ENCODE results near the gene LENG9. TPM values are rescaled to one million over a fixed set of nuclear protein-coding genes. Genes with fewer than 3 reads are reported as not detected.
"Not testable (repeated sequence)": the region's sequence is repeated elsewhere in the genome, so short reads cannot be mapped to it uniquely, and the experiment has no call there.

The LENG9 gene
- total RNA-seq, 2 donors from 2014 or later: 4.2 to 5.1 TPM

- no peak for DNase-seq (ENCODE audit: low spot score)
- intact Hi-C loops (cut with DNase I): loop anchor here in 1 of 2 donors (10.0 kb wide), 1 partner anchor 275 kb away; the partner anchor contains the start of gene TMC4
Observed at GRCh38 chr19:54449701-54450069, 13.9 kb downstream of the LENG9 start.

- peak; percentile 100 for DNase-seq (ENCODE audit: low spot score)
- intact Hi-C loops (cut with DNase I): no loop called here
Observed at GRCh38 chr19:54448774-54449700, 14.5 kb downstream of the LENG9 start, which contains the start of gene LENG8. Gene LENG8 (plus strand): TSS chr19:54449199. CDS start chr19:54451345, 2,146 bp downstream.

GRCh38 chr19:54448040-54448773, 15.4 kb downstream of the LENG9 start:
- intact Hi-C loops (cut with DNase I): no loop called here
- DNase-seq (ENCODE audit: low spot score): no peak

GRCh38 chr19:54446349-54446748, 17.2 kb downstream of the LENG9 start:
- DNase-seq (ENCODE audit: low spot score); intact Hi-C loops (cut with DNase I): not testable (repeated sequence)

- no peak for DNase-seq (ENCODE audit: low spot score)
- intact Hi-C loops (cut with DNase I): no loop called here
Observed at GRCh38 chr19:54444737-54445136, 18.8 kb downstream of the LENG9 start.

GRCh38 chr19:54440641-54441040, 22.9 kb downstream of the LENG9 start:
- DNase-seq (ENCODE audit: low spot score): no peak
- intact Hi-C loops (cut with DNase I): no loop called here

- intact Hi-C loops (cut with DNase I): no loop called here
- DNase-seq (ENCODE audit: low spot score): no peak
Observed at GRCh38 chr19:54439174-54439851, 24.3 kb downstream of the LENG9 start.

- intact Hi-C loops (cut with DNase I): no loop called here
- no peak for DNase-seq (ENCODE audit: low spot score)
Observed at GRCh38 chr19:54436628-54437252, 26.8 kb downstream of the LENG9 start.

- intact Hi-C loops (cut with DNase I): no loop called here
- no peak for DNase-seq (ENCODE audit: low spot score)
Observed at GRCh38 chr19:54436031-54436523, 27.5 kb downstream of the LENG9 start.

GRCh38 chr19:54435551-54436016, 28.0 kb downstream of the LENG9 start:
- intact Hi-C loops (cut with DNase I): no loop called here

GRCh38 chr19:54434873-54435214, 28.7 kb downstream of the LENG9 start:
- intact Hi-C loops (cut with DNase I): loop anchor here in 1 of 2 donors (5.0 kb wide), 1 partner anchor 1348 kb away; no protein-coding TSS in a partner anchor
- DNase-seq (ENCODE audit: low spot score): no peak

More at GRCh38 chr19:54435551-54436016, 28.0 kb downstream of the LENG9 start:
- no peak for DNase-seq (ENCODE audit: low spot score)

- intact Hi-C loops (cut with DNase I): loop anchor here in 1 of 2 donors (5.0 kb wide), 1 partner anchor 1347 kb away; no protein-coding TSS in a partner anchor
- no peak for DNase-seq (ENCODE audit: low spot score)
Observed at GRCh38 chr19:54434112-54434872, 29.3 kb downstream of the LENG9 start.

GRCh38 chr19:54433697-54434096, 29.9 kb downstream of the LENG9 start:
- no peak for DNase-seq (ENCODE audit: low spot score)
- intact Hi-C loops (cut with DNase I): loop anchor here in 1 of 2 donors (5.0 kb wide), 1 partner anchor 1346 kb away; no protein-coding TSS in a partner anchor

- intact Hi-C loops (cut with DNase I): loop anchor here in 1 of 2 donors (5.0 kb wide), 1 partner anchor 1345 kb away; no protein-coding TSS in a partner anchor
- DNase-seq (ENCODE audit: low spot score): peak; percentile 43
Observed at GRCh38 chr19:54432144-54432738, 31.3 kb downstream of the LENG9 start.

GRCh38 chr19:54431255-54431838, 32.2 kb downstream of the LENG9 start:
- DNase-seq (ENCODE audit: low spot score): no peak
- intact Hi-C loops (cut with DNase I): loop anchor here in 1 of 2 donors (5.0 kb wide), 1 partner anchor 1344 kb away; no protein-coding TSS in a partner anchor

- peak; percentile 80 for DNase-seq (ENCODE audit: low spot score)
- intact Hi-C loops (cut with DNase I): loop anchor here in 1 of 2 donors (5.0 kb wide), 1 partner anchor 1343 kb away; no protein-coding TSS in a partner anchor
Observed at GRCh38 chr19:54430306-54431254, 33.0 kb downstream of the LENG9 start.

Data from posterior vena cava (tissue), 2 donors.